ENCODE measurements around the gene CAPN10.
A peak's percentile ranks its signal among the peaks of the same experiment; 100 is the strongest.

Gene CAPN10

DNA sequence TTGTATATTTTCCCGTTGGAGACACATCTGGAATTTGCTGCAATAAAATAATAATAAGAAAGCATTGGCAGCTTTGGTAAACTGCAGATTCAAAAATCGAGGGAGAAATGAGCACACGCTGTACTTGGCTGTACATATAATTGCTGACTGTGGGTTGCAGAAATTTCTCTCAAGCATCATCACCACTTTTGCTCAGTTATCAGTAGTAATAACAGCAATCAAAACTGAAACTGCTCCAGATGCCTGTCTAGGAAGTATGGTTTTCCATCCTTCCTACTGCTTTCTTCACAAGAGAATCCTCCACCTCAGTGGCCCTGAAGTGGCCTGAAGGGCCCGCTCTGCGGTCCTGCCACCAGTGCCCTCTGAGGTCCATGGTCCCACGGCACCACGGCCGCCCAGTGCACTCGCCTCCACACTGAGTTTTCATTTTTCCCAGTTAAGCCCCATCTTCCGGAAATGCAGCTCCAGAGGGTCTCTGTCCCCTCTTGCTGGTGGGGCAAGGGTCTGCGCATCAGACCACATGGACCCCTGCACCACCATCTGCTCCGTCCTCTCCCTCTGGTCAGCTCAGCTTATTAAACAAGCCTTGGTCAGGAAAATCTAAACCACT lies 22.5 kb upstream of the CAPN10 start:
- no peak for DNase-seq (ENCODE audit: low read depth)

DNA sequence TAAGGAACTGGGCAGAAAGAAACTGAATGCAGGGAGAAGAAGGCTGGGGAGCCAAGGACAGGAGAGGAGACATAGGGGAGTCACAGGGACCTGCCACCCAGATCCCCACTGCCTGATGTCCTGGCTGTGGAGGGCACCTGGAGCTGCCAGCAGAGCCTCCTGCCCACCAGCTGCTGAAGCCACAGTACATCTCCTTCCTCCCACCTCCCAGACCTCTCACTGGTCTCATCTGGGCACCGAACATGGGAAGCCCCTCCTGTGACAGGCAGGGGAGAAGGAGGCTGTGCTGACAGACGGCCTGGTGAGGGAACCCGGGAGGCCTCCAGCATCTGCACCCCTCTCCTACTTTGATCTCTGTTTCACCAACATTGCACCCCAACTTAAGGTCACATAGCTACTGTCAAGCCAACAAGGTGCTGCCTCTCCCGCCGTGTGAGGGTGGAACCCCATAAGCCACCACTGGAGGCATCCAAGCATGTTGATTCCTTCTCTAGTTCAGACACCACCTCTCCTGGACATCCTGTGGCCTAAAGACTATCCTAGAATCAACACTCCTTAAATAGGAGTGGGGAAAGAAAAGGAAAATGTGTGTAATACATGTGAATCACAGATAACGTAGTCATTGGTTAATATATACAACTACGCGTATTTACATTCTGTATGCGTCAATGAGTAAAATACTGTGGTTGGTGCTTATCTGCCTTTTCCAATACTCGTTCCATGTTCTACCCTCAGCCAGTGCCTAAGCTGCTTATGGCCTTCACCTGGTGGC lies 21.8 kb upstream of the CAPN10 start:
- DNase-seq (ENCODE audit: low read depth) = no peak

GRCh38 chr2:240565333-240566202 lies 21.0 kb upstream of the CAPN10 start:
- DNase-seq (ENCODE audit: low read depth) = peak; percentile 93

GRCh38 chr2:240566203-240567136 lies 20.1 kb upstream of the CAPN10 start:
- DNase-seq (ENCODE audit: low read depth) = peak; percentile 92

DNA sequence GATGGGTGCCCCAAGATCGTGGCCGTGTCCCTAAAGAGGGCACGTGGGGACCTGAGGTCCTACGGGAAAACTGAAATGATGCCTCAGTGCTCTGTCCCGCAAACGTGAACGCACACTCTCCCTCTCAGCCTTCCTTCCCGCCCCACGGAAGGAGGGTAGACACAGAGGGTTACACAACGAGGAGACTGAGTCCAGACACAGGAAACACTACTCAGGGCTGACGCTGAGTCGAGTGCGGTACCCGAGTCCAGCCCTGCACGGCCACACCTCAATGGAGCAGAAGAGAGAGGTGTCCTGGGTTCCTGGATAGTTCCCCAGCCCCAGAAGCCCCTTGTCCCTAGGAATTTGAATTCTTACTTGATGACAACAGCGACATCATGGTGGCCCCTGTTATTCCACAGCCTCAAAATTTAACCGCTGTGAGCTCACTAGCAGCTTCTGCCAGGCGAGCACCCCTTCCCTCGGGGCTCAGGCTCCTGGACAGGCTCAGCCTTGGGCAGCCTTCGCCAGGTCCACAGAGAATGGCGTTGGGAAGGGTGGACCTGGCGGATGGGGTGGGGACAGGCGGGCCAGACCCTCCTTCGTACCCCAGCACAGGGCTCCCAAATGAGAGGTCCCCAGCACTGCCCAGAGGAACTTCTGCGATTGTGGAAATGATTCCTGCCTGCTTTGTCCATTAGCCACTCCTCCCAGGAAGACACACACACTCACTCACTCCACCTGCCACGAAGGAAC lies 19.2 kb upstream of the CAPN10 start:
- DNase-seq (ENCODE audit: low read depth) = peak; percentile 28

GRCh38 chr2:240567872-240568677 lies 18.5 kb upstream of the CAPN10 start, which contains the start of gene RNPEPL1:
TSS of gene RNPEPL1 (plus strand) at chr2:240568484. CDS start at chr2:240568587, 103 bp downstream.
- DNase-seq (ENCODE audit: low read depth) = peak; percentile 47

DNA sequence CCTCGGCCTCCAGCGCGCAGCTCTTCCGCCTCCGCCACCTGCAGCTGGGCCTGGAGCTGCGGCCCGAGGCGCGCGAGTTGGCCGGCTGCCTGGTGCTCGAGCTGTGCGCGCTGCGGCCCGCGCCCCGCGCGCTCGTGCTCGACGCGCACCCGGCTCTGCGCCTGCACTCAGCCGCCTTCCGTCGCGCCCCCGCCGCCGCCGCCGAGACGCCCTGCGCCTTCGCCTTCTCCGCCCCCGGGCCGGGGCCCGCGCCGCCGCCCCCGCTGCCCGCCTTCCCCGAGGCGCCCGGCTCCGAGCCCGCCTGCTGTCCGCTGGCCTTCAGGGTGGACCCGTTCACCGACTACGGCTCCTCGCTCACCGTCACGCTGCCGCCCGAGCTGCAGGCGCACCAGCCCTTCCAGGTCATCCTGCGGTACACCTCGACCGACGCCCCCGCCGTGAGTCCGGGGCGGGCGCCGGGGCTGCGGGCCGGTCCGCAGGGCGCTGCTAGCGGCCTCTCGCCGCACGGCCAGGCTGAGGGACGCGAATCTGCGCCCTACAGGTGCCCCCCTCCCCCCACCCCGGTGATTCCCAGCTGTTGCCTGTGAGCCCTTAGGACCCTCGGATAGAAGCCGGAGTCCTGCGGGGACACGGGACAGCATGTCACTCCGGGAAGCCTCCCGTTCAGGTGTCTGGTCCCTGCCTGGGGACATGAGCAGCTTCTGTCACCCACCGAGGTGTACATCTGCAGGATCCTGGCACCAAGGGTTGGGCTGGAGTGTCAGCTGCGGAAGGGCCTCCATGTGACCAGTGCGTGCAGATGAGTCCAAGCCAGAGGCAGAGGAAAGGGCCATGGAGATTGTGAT lies 17.6 kb upstream of the CAPN10 start:
- no peak for DNase-seq (ENCODE audit: low read depth)

- no peak for DNase-seq (ENCODE audit: low read depth)
Observed at GRCh38 chr2:240569523-240569997, 17.0 kb upstream of the CAPN10 start.

GRCh38 chr2:240569998-240570530 lies 16.5 kb upstream of the CAPN10 start:
- DNase-seq (ENCODE audit: low read depth) = no peak

DNA sequence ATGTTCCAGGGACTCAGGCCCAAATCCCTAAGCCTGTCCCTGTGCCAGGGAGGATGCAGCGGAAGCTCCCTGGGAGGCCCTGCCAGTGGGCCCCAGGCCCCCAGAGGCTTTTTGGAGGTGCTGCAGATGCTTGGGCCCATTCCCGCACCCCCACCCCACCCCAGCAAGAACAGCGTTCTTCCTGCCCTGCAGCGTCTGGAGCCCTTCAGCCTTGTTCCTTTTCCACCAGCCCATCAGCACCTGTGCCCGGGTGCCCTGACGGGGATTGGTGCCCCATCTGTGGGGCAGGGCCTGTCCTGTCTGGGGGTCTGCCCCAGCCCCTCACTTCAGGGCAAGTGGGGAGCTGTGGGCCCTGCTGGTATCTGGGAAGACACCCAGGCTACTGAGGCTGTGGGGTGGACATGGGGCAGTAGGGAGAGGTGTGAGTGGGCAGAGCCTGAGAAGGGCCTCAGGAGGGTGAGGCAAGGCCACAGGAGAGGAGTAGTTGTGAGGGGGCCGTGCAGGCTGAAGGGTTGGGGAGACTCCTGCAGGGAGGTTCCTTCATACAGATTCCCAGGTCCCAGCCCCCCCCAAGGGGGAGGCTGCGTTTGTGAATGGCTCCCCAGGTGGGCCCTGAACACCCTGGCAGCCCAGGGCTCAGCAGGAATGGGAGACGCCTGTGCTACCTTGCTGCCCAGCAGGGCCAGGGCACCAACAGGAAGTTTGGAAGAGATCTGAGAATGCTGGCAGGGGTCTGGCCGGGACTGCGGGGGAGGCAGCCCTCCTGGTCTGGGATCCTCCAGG lies 15.8 kb upstream of the CAPN10 start:
- DNase-seq (ENCODE audit: low read depth) = no peak

- no peak for DNase-seq (ENCODE audit: low read depth)
Observed at GRCh38 chr2:240571314-240571973, 15.1 kb upstream of the CAPN10 start.

GRCh38 chr2:240572141-240573031 lies 14.1 kb upstream of the CAPN10 start:
- DNase-seq (ENCODE audit: low read depth) = no peak

DNA sequence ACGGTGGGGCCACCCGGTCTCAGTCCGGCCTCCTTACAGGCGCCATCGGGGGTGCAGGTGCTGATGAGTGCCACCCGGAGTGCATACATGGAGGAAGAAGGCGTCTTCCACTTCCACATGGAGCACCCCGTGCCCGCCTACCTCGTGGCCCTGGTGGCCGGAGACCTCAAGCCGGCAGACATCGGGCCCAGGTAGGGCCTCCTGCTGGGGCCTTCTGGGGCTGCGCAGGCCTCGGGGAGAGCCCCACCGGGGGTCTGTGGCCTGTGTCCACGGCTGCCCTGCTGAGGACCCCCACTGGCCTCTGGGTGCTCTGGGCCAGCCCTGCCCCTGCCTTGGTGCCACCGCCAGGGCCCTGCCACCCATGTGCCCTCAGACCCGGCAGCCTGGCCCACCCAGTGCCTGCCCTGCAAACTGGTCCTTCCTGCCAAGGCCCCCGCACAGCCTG lies 13.4 kb upstream of the CAPN10 start:
- no peak for DNase-seq (ENCODE audit: low read depth)

GRCh38 chr2:240573516-240574385 lies 12.8 kb upstream of the CAPN10 start:
- no peak for DNase-seq (ENCODE audit: low read depth)
